Stimulated activated naive B cell treated with anti-CD40 and anti-IgM and Interleukin-4, amounts not matched to agents 10 μg/mL and 1 μg/mL and 100 μg/mL, for 72 hours (primary cell): ENCODE results near the gene TKFC.

Experiments
- ATAC-seq, 2 donors: fragments of 150-1000 bp; cut with Tn5 transposase; replicated peaks; 2 replicates each; pipeline ENCODE4 v1.10.0; 2021; ENCODE audit warnings: moderate library complexity in 1 of 2
- DNase-seq: peaks from one replicate; pipeline ENCODE4 v3.0.0; 2021
- H3K27ac Mint-ChIP-seq: one replicate; pipeline ENCODE4 v1.8.0; 2022; ENCODE audit warnings: mild to moderate bottlenecking, mixed read lengths
- H3K27me3 Mint-ChIP-seq, 2 donors: one replicate each; pipeline ENCODE4 v1.8.0; 2022; ENCODE audit warnings: mixed read lengths in 2 of 2
- H3K36me3 Mint-ChIP-seq, 2 donors: one replicate each; pipeline ENCODE4 v1.8.0; 2022; ENCODE audit warnings: mixed read lengths in 2 of 2, mild to moderate bottlenecking in 1 of 2
- H3K4me1 Mint-ChIP-seq, 2 donors: one replicate each; pipeline ENCODE4 v1.8.0; 2022; ENCODE audit warnings: mixed read lengths in 2 of 2, mild to moderate bottlenecking in 1 of 2
- H3K4me3 Mint-ChIP-seq, 2 donors: one replicate each; pipeline ENCODE4 v1.8.0; 2022; ENCODE audit warnings: mild to moderate bottlenecking in 2 of 2, mixed read lengths in 2 of 2, moderate library complexity in 1 of 2
- H3K9me3 Mint-ChIP-seq, 2 donors: one replicate each; pipeline ENCODE4 v1.8.0; 2022; ENCODE audit warnings: mixed read lengths in 2 of 2, mild to moderate bottlenecking in 1 of 2

TKFC gene

DNA sequence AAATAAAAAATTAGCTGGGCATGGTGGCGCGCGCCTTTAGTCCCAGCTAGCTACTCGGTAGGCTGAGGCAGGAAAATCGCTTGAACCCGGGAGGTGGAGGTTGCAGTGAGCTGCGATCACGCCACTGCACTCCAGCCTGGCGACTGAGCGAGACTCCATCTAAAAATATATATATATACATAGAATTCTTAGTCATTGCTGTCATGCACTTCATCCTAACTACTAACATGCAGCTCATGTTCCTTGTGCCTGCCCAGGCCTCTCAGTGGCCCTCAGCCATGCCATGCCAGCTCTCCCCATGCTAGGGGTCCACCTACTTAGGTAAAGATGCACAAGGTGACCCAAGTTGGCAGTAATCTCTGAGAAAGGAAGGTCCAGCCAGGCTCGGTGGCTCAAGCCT is 25.5 kb downstream of the TKFC start:
- Mint-ChIP-seq H3K9me3 (no peaks in the 10 kb centered on the region), H3K27ac (peak overlapping the region; percentile 99), H3K27me3 (no peaks in the 10 kb centered on the region), H3K36me3 (peaks cover 28 to 47% of the 10 kb centered on the region in 2 donors), H3K4me1 (peaks cover 48 to 81% of the 10 kb centered on the region in 2 donors), H3K4me3 (peak overlapping the region; percentile 92 to 99)
- no peak for ATAC-seq
- DNase-seq: no peak

DNA sequence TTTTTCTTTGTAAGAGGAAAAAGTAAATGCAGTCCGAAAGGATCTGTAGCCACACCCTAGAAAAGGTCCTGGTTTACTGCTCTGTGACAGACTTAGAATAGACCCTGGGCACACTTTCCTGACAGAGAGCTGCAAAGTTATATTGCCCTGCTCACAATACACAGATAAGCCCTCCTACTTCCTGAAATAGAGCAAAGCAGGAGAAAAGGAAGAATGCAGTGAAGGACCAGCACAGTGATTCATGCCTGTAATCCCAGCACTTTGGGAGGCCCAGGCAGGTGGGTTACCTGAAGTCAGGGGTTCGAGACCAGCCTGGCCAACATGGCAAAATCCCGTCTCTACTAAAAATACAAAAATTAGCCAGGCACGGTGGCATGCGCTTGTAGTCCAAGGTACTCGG is 26.5 kb downstream of the TKFC start:
- peak overlapping the region; percentile 99 for H3K27ac Mint-ChIP-seq
- H3K36me3 Mint-ChIP-seq: peaks cover 21 to 39% of the 10 kb centered on the region in 2 donors
- H3K9me3 Mint-ChIP-seq: no peaks in the 10 kb centered on the region
- H3K4me1 Mint-ChIP-seq: peaks cover 42 to 77% of the 10 kb centered on the region in 2 donors
- peak overlapping the region; percentile 92 to 99 for H3K4me3 Mint-ChIP-seq
- ATAC-seq (no peak), DNase-seq (no peak)
- no peaks in the 10 kb centered on the region for H3K27me3 Mint-ChIP-seq

DNA sequence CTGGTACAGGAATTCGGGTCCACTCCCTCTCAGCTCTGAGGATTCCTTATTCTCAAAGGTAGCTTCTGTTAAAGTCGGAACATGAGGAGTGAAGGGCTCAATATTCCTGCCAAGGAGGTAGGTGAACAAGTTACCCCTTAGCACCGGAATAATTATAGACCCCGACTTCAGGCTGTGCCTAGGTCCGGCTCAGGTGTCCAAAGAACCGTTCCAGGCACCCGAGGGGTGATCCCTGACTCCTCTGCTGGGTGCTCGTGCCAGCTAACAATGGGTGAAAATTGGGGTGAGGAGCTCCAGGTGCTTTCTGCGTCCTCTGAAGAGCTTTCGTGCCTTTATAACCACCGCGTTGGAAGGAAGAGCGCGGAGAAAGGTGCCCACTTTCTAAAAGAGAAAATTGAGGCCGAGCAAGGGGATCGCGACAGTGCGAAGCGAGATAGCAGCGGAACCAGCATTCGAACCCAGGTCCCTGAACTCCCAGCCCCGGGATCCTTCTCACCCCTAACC is 28.3 kb downstream of the TKFC start:
- peak overlapping the region; percentile 99 for H3K27ac Mint-ChIP-seq
- peak overlapping the region; percentile 92 to 99 for H3K4me3 Mint-ChIP-seq
- peaks cover 13 to 29% of the 10 kb centered on the region in 2 donors for H3K36me3 Mint-ChIP-seq
- peaks cover 35 to 64% of the 10 kb centered on the region in 2 donors for H3K4me1 Mint-ChIP-seq
- DNase-seq (no peak), ATAC-seq (no peak)
- no peaks in the 10 kb centered on the region for H3K27me3 Mint-ChIP-seq
- no peaks in the 10 kb centered on the region for H3K9me3 Mint-ChIP-seq

DNA sequence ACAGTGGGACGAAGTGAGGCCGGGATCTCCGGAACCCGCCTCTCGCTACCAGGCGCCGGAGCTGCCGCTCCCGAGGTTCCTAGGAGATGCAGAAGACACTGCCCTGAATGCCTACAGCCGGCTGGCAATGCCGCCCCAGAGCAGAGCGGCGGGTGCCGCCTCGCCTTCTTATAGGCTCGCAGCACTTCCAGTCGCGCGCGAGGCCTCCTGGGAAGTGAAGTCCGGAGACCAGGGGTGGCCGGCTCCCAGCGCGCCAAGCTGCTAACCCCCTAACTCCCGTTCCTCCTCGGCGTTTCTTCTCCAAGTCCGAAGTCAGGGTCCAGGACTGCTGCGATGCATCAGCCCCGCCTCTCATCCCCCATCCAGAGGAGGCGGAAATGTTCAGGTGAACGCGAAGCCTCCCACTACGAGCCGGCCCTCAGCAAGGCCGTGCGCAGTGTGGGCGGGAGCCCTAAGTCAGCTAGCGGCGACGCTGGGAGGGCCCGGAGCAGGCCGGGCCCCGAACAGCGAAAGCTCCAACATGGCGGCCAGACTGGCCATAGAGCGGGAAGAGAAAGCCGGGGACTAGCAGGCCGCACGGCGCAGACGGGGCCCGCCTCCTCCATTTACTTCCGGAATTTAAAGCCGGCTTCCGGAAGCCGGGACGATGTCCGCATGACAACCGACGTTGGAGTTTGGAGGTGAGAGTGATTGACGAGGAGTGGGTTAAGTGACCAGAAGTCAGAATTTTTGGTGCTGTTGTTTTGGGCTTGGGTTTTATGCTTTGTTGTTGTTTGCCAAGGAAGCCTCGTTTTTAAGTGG is 28.9 kb downstream of the TKFC start, which contains the start of the genes CYB561A3 and TMEM138:
Gene CYB561A3 (minus strand): TSS at position 142 of the 801 bp plus-strand sequence. CDS start 5,169 bp downstream, outside the sequence.
Gene TMEM138 (plus strand): TSS at position 634 of the 801 bp plus-strand sequence. CDS start 2,017 bp downstream, outside the sequence.
- ATAC-seq: peak; percentile 75 to 80
- Mint-ChIP-seq H3K9me3 (no peaks in the 10 kb centered on the region), H3K27me3 (no peaks in the 10 kb centered on the region), H3K27ac (peak within 1 kb of the TSS; percentile 99), H3K4me3 (peak within 1 kb of the TSS; percentile 92 to 99), H3K36me3 (peaks cover 12 to 30% of the 10 kb centered on the region in 2 donors), H3K4me1 (peaks cover 29 to 58% of the 10 kb centered on the region in 2 donors)
- peak; percentile 95 for DNase-seq

DNA sequence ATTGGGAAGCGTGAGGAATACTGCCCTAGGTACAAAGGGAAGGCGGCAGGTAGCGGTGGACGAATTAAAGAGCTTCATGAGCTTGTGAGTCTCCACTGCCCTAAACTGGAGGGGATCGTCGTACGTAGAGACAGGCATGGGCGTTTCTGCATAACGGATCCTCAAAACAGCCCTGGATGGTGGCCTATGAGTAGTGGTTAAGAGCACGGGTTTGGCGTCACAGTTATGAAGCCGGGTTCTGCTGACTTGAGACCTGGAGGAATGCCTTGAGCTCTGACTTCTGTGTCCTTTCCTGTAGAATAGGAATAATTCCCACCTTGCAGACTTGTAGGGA is 29.5 kb downstream of the TKFC start:
- Mint-ChIP-seq H3K9me3 (no peaks in the 10 kb centered on the region), H3K4me3 (peak overlapping the region; percentile 92 to 99), H3K36me3 (peaks cover 13 to 30% of the 10 kb centered on the region in 2 donors), H3K27ac (peak overlapping the region; percentile 99), H3K4me1 (peaks cover 23 to 52% of the 10 kb centered on the region in 2 donors), H3K27me3 (no peaks in the 10 kb centered on the region)
- ATAC-seq (peak; percentile 27 to 28), DNase-seq (no peak)

DNA sequence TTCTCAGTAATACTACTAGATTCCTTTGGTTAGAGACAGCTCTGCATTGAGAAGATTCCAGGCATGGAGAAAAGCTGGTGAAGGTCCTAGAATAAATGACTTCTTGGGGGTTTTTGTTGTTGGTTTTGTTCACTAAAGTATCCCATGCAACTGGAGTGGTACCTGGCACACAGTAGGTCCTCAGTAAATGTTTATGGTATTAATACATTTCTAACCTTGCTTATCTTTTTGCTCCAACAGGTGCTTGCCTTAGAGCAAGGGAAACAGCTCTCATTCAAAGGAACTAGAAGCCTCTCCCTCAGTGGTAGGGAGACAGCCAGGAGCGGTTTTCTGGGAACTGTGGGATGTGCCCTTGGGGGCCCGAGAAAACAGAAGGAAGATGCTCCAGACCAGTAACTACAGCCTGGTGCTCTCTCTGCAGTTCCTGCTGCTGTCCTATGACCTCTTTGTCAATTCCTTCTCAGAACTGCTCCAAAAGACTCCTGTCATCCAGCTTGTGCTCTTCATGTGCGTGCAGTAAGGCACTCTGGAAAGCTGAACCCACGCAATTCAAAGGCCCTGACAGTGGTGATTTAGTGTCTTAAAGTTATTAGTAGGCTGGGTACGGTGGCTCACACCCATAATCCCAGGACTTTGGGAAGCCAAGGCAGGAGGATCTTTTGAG is 31.1 kb downstream of the TKFC start:
- Mint-ChIP-seq H3K27me3 (no peaks in the 10 kb centered on the region), H3K4me3 (peak overlapping the region in 1 of 2 donors; percentile 99), H3K27ac (no peak overlapping the region), H3K9me3 (no peaks in the 10 kb centered on the region), H3K36me3 (peaks cover 19 to 37% of the 10 kb centered on the region in 2 donors), H3K4me1 (peaks cover 16 to 44% of the 10 kb centered on the region in 2 donors)
- DNase-seq: no peak
- no peak for ATAC-seq

DNA sequence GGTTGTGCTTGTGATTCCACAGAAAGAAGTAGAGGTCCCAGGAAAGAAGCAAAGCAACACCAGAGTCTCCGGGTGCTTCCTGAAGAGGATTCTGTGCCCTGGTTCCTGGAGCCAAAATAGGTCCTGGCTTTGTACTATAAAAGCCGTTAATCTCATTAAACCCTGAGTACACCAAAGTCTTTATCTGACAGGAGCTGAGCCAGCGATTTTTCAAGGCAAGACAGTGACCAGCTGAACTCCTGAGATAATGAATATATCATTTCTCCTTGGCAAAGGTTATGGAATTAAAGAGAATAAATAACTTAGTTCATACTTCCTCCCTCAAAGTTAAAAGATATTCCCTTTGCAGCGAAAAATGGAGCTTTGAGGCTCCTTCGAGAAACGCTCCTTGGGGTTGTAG is 34.4 kb downstream of the TKFC start:
- Mint-ChIP-seq H3K4me3 (no peak overlapping the region), H3K4me1 (peaks cover 21 to 40% of the 10 kb centered on the region in 2 donors), H3K9me3 (no peaks in the 10 kb centered on the region), H3K27me3 (no peaks in the 10 kb centered on the region), H3K27ac (no peak overlapping the region), H3K36me3 (peaks cover 36 to 44% of the 10 kb centered on the region in 2 donors)
- no peak for DNase-seq
- ATAC-seq: no peak

DNA sequence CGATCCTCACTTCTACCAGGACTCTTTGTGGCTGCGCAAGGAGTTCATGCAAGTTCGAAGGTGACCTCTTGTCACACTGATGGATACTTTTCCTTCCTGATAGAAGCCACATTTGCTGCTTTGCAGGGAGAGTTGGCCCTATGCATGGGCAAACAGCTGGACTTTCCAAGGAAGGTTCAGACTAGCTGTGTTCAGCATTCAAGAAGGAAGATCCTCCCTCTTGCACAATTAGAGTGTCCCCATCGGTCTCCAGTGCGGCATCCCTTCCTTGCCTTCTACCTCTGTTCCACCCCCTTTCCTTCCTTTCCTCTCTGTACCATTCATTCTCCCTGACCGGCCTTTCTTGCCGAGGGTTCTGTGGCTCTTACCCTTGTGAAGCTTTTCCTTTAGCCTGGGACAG is 35.6 kb downstream of the TKFC start:
- Mint-ChIP-seq H3K36me3 (peaks cover 37 to 46% of the 10 kb centered on the region in 2 donors), H3K4me1 (peaks cover 16 to 27% of the 10 kb centered on the region in 2 donors), H3K9me3 (no peaks in the 10 kb centered on the region)

DNA sequence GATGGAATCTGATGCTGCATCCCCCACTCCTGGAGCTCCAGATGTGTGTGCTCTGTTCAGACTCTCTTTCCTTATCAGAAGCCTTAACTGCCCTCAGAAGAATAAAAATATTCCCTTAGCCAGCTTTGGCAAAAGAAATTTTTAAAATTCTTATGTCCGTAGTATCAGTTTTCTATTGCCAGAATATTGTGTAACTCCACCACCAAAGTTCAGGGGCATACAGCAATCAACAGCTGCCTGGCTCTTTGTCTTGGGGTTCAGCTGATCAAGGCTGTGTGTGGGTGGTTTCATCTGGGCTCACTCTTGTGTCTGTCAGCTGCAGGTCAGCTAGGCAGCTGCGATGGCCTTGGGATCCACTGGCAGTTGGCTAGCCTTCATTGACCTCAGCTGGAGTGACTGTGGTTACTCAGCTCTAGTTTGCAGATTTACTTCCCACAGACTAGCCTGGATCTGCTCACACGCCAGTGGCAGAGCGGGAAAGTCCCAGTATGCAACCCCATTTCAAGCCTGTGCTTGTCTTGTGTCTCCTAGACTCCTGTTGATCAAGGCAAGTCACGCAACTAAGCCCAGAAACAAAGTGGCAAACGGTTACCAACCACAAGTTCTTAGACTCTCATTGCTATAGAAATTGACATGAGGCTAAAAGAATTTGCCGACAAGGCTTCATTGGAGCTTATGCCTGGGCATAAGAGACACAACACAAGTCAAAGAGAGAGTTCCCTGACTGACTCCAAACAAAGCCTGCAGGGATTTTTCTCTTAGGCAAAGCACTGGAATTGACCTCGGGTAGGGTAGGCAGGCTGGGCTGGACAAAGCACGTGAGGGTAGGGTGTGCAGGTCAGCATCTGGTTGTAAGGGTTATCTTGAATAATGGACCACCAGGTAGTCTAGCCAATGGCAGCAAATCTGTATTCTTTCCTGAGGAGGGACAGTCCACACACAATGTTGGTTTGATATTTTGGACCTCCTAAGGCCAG is 36.6 kb downstream of the TKFC start:
- peak overlapping the region; percentile 31 for H3K27ac Mint-ChIP-seq
- peaks cover 37 to 49% of the 10 kb centered on the region in 2 donors for H3K36me3 Mint-ChIP-seq
- H3K9me3 Mint-ChIP-seq: no peaks in the 10 kb centered on the region
- peak overlapping the region in 1 of 2 donors; percentile 33 for H3K4me3 Mint-ChIP-seq
- peaks cover 16 to 24% of the 10 kb centered on the region in 2 donors for H3K4me1 Mint-ChIP-seq
- H3K27me3 Mint-ChIP-seq: no peaks in the 10 kb centered on the region
- DNase-seq (no peak), ATAC-seq (peak; percentile 39 to 45)

More for the DNA sequence above, 35.6 kb downstream of the TKFC start:
- Mint-ChIP-seq H3K27me3 (no peaks in the 10 kb centered on the region), H3K27ac (no peak overlapping the region), H3K4me3 (no peak overlapping the region)
- no peak for DNase-seq
- ATAC-seq: no peak

DNA sequence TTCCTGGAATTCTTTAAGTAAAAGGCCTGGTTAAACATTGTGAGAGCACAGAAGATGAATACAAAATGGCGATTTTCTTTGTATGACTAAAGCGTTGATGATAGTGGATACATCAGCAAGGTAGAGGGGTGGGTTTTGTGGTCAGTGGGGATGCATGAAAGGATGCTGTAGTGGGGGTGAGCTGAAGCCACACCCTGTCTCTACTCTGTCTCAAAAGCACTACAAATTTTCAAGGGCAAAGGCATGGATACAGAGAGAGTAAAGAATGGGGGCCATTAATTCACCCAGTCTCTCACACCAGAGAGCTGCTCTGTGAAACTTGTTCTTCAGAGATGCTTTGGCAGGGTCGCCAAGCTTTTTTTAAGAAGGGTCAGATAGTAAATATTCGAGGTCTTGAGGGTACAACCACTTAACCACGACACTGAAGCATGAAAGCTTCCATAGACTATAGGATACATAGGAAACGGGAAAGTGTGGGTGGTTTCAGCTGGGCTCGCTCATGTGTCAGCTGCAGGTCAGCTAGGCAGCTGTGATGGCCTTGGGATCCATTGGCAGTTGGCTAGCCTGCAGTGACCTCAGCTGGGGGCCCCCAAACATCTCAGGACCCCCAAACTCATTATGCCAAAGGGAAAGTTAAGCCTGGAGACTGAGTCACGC is 37.4 kb downstream of the TKFC start:
- Mint-ChIP-seq H3K27me3 (no peaks in the 10 kb centered on the region), H3K9me3 (no peaks in the 10 kb centered on the region), H3K4me1 (peaks cover 16 to 24% of the 10 kb centered on the region in 2 donors), H3K36me3 (peaks cover 41 to 53% of the 10 kb centered on the region in 2 donors), H3K4me3 (no peak overlapping the region), H3K27ac (peak overlapping the region; percentile 3)
- ATAC-seq (peak; percentile 72), DNase-seq (no peak)

DNA sequence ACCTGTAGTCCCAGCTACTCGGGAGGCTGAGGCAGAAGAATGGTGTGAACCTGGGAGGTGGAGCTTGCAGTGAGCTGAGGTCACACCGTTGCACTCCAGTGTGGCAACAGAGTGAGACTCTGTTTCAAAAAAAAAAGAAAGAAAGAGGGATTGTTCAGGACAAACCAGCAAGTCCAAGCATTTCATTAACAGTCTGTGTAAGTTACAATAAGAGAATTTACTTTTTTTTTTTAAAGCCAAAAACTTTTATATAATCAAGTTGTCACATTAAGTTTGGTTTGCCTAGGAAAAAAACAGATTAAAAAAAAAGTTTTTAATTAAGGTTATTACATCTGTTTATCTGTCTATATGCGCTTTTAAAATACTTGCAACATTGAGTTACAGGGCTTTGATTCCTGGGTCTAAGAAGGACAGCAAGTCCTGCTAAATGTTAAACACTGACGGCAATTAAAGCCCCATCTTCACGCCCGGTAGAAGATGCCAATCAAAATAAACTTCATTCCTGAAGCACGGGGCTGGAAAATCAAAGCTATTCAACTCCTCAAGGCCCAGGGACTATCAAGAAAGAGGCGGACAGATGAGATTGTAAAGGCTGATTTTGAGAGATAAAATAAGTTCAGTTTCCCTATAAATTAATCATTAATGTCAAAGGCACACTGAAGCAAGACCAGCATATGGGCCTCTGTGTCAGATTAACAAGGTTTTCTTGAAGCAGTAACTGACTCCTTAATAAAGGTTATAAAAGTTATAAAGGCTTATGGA is 39.8 kb downstream of the TKFC start:
- ATAC-seq: no peak
- no peak overlapping the region for H3K4me3 Mint-ChIP-seq
- H3K27ac Mint-ChIP-seq: peak overlapping the region; percentile 67
- no peak for DNase-seq
- H3K27me3 Mint-ChIP-seq: no peaks in the 10 kb centered on the region
- peaks cover 44 to 62% of the 10 kb centered on the region in 2 donors for H3K36me3 Mint-ChIP-seq
- peaks cover 17 to 24% of the 10 kb centered on the region in 2 donors for H3K4me1 Mint-ChIP-seq
- H3K9me3 Mint-ChIP-seq: no peaks in the 10 kb centered on the region

DNA sequence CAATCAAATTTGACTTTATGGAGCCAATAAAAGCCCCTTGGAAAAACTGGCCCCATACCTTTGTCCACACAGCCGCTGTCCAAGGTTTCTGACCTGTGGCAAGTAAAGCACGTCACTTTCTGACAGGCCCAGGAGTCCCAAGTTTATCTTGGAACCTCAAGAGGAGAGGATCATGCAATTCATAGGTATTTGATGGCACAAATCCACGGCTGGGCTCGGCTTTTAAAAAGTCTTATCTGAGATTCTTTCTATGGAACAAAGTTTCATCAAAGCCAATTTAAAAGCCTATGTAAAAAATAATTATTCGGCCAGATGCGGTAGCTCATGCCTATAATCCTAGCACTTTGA is 42.7 kb downstream of the TKFC start:
- Mint-ChIP-seq H3K9me3 (no peaks in the 10 kb centered on the region), H3K27ac (no peak overlapping the region), H3K4me3 (no peak overlapping the region), H3K36me3 (peaks cover 26 to 42% of the 10 kb centered on the region in 2 donors), H3K4me1 (peaks cover under 1 to 2% of the 10 kb centered on the region in 2 donors), H3K27me3 (no peaks in the 10 kb centered on the region)
- ATAC-seq (no peak), DNase-seq (no peak)
